GM23338 (cell line): ENCODE results near the gene IQGAP1. TPM values are rescaled to one million over a fixed set of nuclear protein-coding genes. Genes with fewer than 3 reads are reported as not detected.

ENCODE experiments used
- ATAC-seq: fragments of 200-7000 bp; cut with Tn5 transposase; 3 replicates; pipeline ENCODE4 v1.9.1; 2020
- DNase-seq: peaks from one replicate; pipeline ENCODE4 v3.0.0-alpha.2; 2015; ENCODE audit warnings: low spot score
- H2AFZ ChIP-seq: fragments of 200-600 bp; sonication (generic); 2 replicates; pipeline ENCODE4 v1.8.0; 2016; ENCODE audit warnings: antibody characterized with exemption, mild to moderate bottlenecking, moderate library complexity
- H3F3A ChIP-seq: fragments of 200-600 bp; sonication (generic); replicated peaks from 2 replicates; pipeline ENCODE4 v1.8.0; 2017; ENCODE audit warnings: antibody characterized with exemption, mixed run types, low read depth
- H3K27ac ChIP-seq: fragments of 200-600 bp; sonication (generic); 2 replicates; pipeline ENCODE4 v1.6.1; 2016; ENCODE audit warnings: low read depth
- H3K27me3 ChIP-seq: fragments of 200-600 bp; sonication (generic); 2 replicates; pipeline ENCODE4 v1.8.0; 2016; ENCODE audit warnings: mild to moderate bottlenecking, mixed run types, moderate library complexity; ENCODE audit not compliant: insufficient read depth
- H3K36me3 ChIP-seq: fragments of 200-600 bp; sonication (generic); 2 replicates; pipeline ENCODE4 v1.8.0; 2016; ENCODE audit warnings: mild to moderate bottlenecking; ENCODE audit not compliant: insufficient read depth
- H3K4me1 ChIP-seq: fragments of 200-600 bp; sonication (generic); 2 replicates; pipeline ENCODE4 v1.8.0; 2016; ENCODE audit warnings: mild to moderate bottlenecking, moderate library complexity; ENCODE audit not compliant: insufficient read depth
- H3K4me2 ChIP-seq: fragments of 200-600 bp; sonication (generic); 2 replicates; pipeline ENCODE4 v1.7.1; 2017; ENCODE audit warnings: mixed run types
- H3K4me3 ChIP-seq: fragments of 200-600 bp; sonication (generic); 2 replicates; pipeline ENCODE4 v1.6.1; 2016; ENCODE audit warnings: mixed run types
- H3K79me2 ChIP-seq: fragments of 200-600 bp; sonication (generic); replicated peaks from 2 replicates; pipeline ENCODE4 v1.8.0; 2017; ENCODE audit warnings: mild to moderate bottlenecking; ENCODE audit not compliant: insufficient read depth
- H3K9me2 ChIP-seq: fragments of 200-600 bp; sonication (generic); 2 replicates; pipeline ENCODE4 v1.8.0; 2017; ENCODE audit not compliant: insufficient read depth
- H4K20me1 ChIP-seq: fragments of 200-600 bp; sonication (generic); replicated peaks from 2 replicates; pipeline ENCODE4 v1.8.0; 2017; ENCODE audit warnings: mild to moderate bottlenecking; ENCODE audit not compliant: insufficient read depth
- H3K27ac Mint-ChIP-seq: 2 replicates; pipeline ENCODE4 v1.8.0; 2020; ENCODE audit warnings: inconsistent platforms, mild to moderate bottlenecking, moderate library complexity, mixed read lengths
- H3K27me3 Mint-ChIP-seq: 3 replicates; pipeline ENCODE4 v1.8.0; 2022; ENCODE audit warnings: low read depth, mild to moderate bottlenecking, moderate library complexity, mixed read lengths, inconsistent platforms; ENCODE audit not compliant: insufficient read depth, poor library complexity
- H3K36me3 Mint-ChIP-seq: 3 replicates; pipeline ENCODE4 v1.8.0; 2021; ENCODE audit warnings: low read depth, mild to moderate bottlenecking, inconsistent platforms, moderate library complexity, mixed read lengths
- H3K4me1 Mint-ChIP-seq: 3 replicates; pipeline ENCODE4 v1.8.0; 2020; ENCODE audit warnings: mild to moderate bottlenecking, inconsistent platforms, mixed read lengths
- H3K4me3 Mint-ChIP-seq: 3 replicates; pipeline ENCODE4 v1.8.0; 2021; ENCODE audit warnings: moderate library complexity, mild to moderate bottlenecking, inconsistent platforms, mixed read lengths
- H3K9me3 Mint-ChIP-seq: 3 replicates; pipeline ENCODE4 v1.8.0; 2020; ENCODE audit warnings: moderate library complexity, mild to moderate bottlenecking, inconsistent platforms, mixed read lengths
- CREB1 ChIP-seq: fragments of 250-450 bp; sonication (Bioruptor Pico); IDR thresholded peaks from 2 replicates; pipeline ENCODE4 v1.5.0; 2020; ENCODE audit warnings: low read depth, mild to moderate bottlenecking, moderate library complexity
- EZH2 ChIP-seq: fragments of 200-600 bp; sonication (generic); IDR thresholded peaks from one replicate; pipeline ENCODE4 v1.8.0; 2017; ENCODE audit warnings: antibody characterized with exemption, mild to moderate bottlenecking, low read depth; ENCODE audit not compliant: unreplicated experiment
- EZH2phosphoT487 ChIP-seq: fragments of 200-600 bp; sonication (generic); IDR thresholded peaks from one replicate; pipeline ENCODE4 v1.8.1; 2018; ENCODE audit warnings: antibody characterized with exemption; ENCODE audit not compliant: unreplicated experiment
- JUNB ChIP-seq: IDR thresholded peaks from one replicate; pipeline ENCODE4 v1.6.1; 2016; ENCODE audit warnings: antibody characterized with exemption; ENCODE audit not compliant: unreplicated experiment
- NANOG ChIP-seq: IDR thresholded peaks from 2 replicates; pipeline ENCODE4 v1.6.1; 2016; ENCODE audit warnings: antibody characterized with exemption, borderline replicate concordance
- POLR2AphosphoS5 ChIP-seq: IDR thresholded peaks from 2 replicates; pipeline ENCODE4 v1.6.1; 2016; ENCODE audit warnings: antibody characterized with exemption, low read depth
- STAT1 ChIP-seq: IDR thresholded peaks from one replicate; pipeline ENCODE4 v1.6.1; 2016; ENCODE audit warnings: antibody characterized with exemption; ENCODE audit not compliant: unreplicated experiment
- ZNF114 ChIP-seq: fragments of 250-450 bp; sonication (Bioruptor Pico); IDR thresholded peaks from 2 replicates; pipeline ENCODE4 v1.5.0; 2020; ENCODE audit warnings: mild to moderate bottlenecking, moderate library complexity
- polyA plus RNA-seq: library from polyadenylated mRNA; unstranded; fragments of >200 nt; fragmentation: Nextera tagmentation; extraction: Ambion mirVana; gene quantifications from 2 replicates; pipeline ENCODE4 v1.2.1, GENCODE V29; 2016
- total RNA-seq: library from RNA; depleted of rRNA; stranded (reverse); fragments of >200 nt; shearing (Covaris generic); gene quantifications from 2 replicates; pipeline ENCODE4 v1.2.3, GENCODE V29; 2014
- TF ChIP-seq, protein P1 (sequence below), 2 experiments: fragments of 200-600 bp in 1 of 2; sonication (generic) in 1 of 2; conservative IDR thresholded peaks; 2 replicates each; pipeline versions ENCODE4 v1.5.1 to v1.6.1; 2016 to 2017; ENCODE audit warnings: antibody characterized with exemption in 2 of 2, low read depth in 2 of 2, mild to moderate bottlenecking in 2 of 2, moderate library complexity in 1 of 2
- TF ChIP-seq, protein P2 (sequence below): IDR thresholded peaks from one replicate; pipeline ENCODE4 v1.6.1; 2018; ENCODE audit warnings: antibody characterized with exemption; ENCODE audit not compliant: unreplicated experiment
- TF ChIP-seq, protein P3 (sequence below): IDR thresholded peaks from 2 replicates; pipeline ENCODE4 v1.6.1; 2016; ENCODE audit warnings: antibody characterized with exemption

Gene IQGAP1
- total and polyA plus RNA-seq, 2 experiments from 2014 or later: 92.7 to 159 TPM

DNA sequence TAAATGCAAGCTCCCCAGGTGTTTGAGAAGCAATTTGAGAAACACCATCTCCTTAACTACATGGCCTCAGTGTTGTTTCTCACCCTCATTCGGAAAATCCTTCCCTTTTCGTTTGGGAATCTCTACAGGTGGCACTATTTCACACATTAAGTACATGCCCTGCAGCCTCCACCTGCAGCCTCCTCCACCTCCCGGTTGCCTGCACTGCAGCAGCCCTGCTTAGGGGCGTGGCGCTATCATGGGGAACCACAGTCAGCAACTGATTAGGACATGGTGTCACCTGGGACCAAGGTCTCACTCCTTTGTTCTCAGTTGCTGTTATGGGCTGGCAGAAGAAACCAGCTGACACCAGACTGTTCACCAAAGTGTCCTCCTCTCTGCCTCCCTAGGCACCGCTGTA, 47.7 kb upstream of the IQGAP1 start:
- TF ChIP-seq, protein P1, sequence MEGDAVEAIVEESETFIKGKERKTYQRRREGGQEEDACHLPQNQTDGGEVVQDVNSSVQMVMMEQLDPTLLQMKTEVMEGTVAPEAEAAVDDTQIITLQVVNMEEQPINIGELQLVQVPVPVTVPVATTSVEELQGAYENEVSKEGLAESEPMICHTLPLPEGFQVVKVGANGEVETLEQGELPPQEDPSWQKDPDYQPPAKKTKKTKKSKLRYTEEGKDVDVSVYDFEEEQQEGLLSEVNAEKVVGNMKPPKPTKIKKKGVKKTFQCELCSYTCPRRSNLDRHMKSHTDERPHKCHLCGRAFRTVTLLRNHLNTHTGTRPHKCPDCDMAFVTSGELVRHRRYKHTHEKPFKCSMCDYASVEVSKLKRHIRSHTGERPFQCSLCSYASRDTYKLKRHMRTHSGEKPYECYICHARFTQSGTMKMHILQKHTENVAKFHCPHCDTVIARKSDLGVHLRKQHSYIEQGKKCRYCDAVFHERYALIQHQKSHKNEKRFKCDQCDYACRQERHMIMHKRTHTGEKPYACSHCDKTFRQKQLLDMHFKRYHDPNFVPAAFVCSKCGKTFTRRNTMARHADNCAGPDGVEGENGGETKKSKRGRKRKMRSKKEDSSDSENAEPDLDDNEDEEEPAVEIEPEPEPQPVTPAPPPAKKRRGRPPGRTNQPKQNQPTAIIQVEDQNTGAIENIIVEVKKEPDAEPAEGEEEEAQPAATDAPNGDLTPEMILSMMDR (conservative IDR thresholded peaks at IDR 0.05; ENCODE audit: low read depth in 2 of 2): peak; percentile 26 to 72
- no peak for TF ChIP-seq EZH2phosphoT487
- H2AFZ ChIP-seq: no peak overlapping the region
- H3F3A ChIP-seq: no peaks in the 10 kb centered on the region
- H3K36me3 ChIP-seq: no peaks in the 10 kb centered on the region
- Mint-ChIP-seq H3K27me3 (peaks cover 4% of the 10 kb centered on the region), H3K9me3 (no peaks in the 10 kb centered on the region), H3K4me1 (no peaks in the 10 kb centered on the region; the same call in 2 of the 3 replicates), H3K4me3 (no peak overlapping the region), H3K27ac (no peak overlapping the region), H3K36me3 (no peaks in the 10 kb centered on the region)
- no peaks in the 10 kb centered on the region for H3K4me1 ChIP-seq
- H3K79me2 ChIP-seq: no peaks in the 10 kb centered on the region
- no peaks in the 10 kb centered on the region for H3K9me2 ChIP-seq
- no peaks in the 10 kb centered on the region for H4K20me1 ChIP-seq
- no peak overlapping the region for H3K4me2 ChIP-seq
- no peak overlapping the region for H3K27ac ChIP-seq
- no peak overlapping the region for H3K4me3 ChIP-seq
- ATAC-seq: peak; percentile 82
- peak; percentile 60 for DNase-seq
- H3K27me3 ChIP-seq: no peaks in the 10 kb centered on the region

DNA sequence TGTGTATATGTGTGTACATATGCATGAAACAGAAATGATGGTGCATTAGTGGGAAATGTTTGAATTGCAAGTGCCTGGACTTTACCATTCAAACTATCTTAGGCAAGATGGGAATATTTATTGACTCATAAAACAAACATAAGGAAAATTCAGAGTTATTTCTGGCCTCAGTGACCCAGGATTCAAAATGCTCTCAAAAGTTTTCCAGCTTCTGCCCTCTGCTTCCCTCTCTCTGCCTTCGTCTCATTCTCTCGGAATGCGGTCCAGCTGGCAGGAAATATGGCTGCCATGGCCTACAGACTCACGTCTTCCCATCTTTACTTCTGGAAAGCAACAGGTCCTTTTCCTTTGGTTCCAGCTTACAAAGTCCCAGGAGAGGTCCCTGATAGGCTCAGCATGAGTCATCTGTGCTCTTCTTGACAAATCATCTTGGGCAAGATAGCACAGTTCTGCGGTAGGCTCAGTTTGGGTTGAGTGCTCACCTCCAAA, 44.7 kb upstream of the IQGAP1 start:
- Histone ChIP-seq H3K27ac (no peak overlapping the region), H2AFZ (no peak overlapping the region), H4K20me1 (no peaks in the 10 kb centered on the region), H3K4me3 (no peak overlapping the region), H3K79me2 (no peaks in the 10 kb centered on the region), H3K27me3 (no peaks in the 10 kb centered on the region), H3K4me2 (no peak overlapping the region), H3F3A (no peaks in the 10 kb centered on the region), H3K9me2 (no peaks in the 10 kb centered on the region), H3K4me1 (no peaks in the 10 kb centered on the region), H3K36me3 (no peaks in the 10 kb centered on the region)
- Mint-ChIP-seq H3K4me1 (no peaks in the 10 kb centered on the region; the same call in 1 of the 3 replicates), H3K4me3 (no peak overlapping the region), H3K27ac (no peak overlapping the region), H3K27me3 (peaks cover 4% of the 10 kb centered on the region), H3K36me3 (no peaks in the 10 kb centered on the region), H3K9me3 (no peaks in the 10 kb centered on the region)
- no peak for ATAC-seq
- DNase-seq: no peak
- TF ChIP-seq NANOG: no peak
- no peak for TF ChIP-seq EZH2phosphoT487
- TF ChIP-seq, protein P2, sequence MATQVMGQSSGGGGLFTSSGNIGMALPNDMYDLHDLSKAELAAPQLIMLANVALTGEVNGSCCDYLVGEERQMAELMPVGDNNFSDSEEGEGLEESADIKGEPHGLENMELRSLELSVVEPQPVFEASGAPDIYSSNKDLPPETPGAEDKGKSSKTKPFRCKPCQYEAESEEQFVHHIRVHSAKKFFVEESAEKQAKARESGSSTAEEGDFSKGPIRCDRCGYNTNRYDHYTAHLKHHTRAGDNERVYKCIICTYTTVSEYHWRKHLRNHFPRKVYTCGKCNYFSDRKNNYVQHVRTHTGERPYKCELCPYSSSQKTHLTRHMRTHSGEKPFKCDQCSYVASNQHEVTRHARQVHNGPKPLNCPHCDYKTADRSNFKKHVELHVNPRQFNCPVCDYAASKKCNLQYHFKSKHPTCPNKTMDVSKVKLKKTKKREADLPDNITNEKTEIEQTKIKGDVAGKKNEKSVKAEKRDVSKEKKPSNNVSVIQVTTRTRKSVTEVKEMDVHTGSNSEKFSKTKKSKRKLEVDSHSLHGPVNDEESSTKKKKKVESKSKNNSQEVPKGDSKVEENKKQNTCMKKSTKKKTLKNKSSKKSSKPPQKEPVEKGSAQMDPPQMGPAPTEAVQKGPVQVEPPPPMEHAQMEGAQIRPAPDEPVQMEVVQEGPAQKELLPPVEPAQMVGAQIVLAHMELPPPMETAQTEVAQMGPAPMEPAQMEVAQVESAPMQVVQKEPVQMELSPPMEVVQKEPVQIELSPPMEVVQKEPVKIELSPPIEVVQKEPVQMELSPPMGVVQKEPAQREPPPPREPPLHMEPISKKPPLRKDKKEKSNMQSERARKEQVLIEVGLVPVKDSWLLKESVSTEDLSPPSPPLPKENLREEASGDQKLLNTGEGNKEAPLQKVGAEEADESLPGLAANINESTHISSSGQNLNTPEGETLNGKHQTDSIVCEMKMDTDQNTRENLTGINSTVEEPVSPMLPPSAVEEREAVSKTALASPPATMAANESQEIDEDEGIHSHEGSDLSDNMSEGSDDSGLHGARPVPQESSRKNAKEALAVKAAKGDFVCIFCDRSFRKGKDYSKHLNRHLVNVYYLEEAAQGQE: no peak
- no peak for TF ChIP-seq EZH2
- TF ChIP-seq JUNB: no peak
- TF ChIP-seq STAT1: no peak
- TF ChIP-seq, protein P3, sequence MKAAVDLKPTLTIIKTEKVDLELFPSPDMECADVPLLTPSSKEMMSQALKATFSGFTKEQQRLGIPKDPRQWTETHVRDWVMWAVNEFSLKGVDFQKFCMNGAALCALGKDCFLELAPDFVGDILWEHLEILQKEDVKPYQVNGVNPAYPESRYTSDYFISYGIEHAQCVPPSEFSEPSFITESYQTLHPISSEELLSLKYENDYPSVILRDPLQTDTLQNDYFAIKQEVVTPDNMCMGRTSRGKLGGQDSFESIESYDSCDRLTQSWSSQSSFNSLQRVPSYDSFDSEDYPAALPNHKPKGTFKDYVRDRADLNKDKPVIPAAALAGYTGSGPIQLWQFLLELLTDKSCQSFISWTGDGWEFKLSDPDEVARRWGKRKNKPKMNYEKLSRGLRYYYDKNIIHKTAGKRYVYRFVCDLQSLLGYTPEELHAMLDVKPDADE: no peak
- TF ChIP-seq CREB1 (CRISPR knock-in tag): no peak
- no peak for TF ChIP-seq POLR2AphosphoS5
- no peak for TF ChIP-seq ZNF114 (CRISPR knock-in tag)
